NCI-H2029 treated with DMSO at 0.1 percent for 48 hours (cell line): ENCODE measurements around the gene RNFT1.
"Not testable (repeated sequence)": the region's sequence is repeated elsewhere in the genome, so short reads cannot be mapped to it uniquely, and the experiment has no call there.

Experiments
- DNase-seq: peaks from one replicate; lab custom pipeline; 2025; lab: John Stamatoyannopoulos, UW

Gene RNFT1

GRCh38 chr17:59964482-59965328, at the start of gene RNFT1:
Gene RNFT1 (minus strand): TSS chr17:59964740. CDS start chr17:59964663, 77 bp downstream.
- peak; percentile 44 for DNase-seq

- not testable (repeated sequence) for DNase-seq
Observed at GRCh38 chr17:60009326-60009725, 44.8 kb upstream of the RNFT1 start.

GRCh38 chr17:60008377-60008776, 43.8 kb upstream of the RNFT1 start:
- not testable (repeated sequence) for DNase-seq

- DNase-seq: no peak
Observed at GRCh38 chr17:60006160-60006559, 41.6 kb upstream of the RNFT1 start.

- DNase-seq: not testable (repeated sequence)
Observed at GRCh38 chr17:60004561-60004960, 40.0 kb upstream of the RNFT1 start.

- not testable (repeated sequence) for DNase-seq
Observed at GRCh38 chr17:60002405-60002804, 37.9 kb upstream of the RNFT1 start.

- DNase-seq: not testable (repeated sequence)
Observed at GRCh38 chr17:59996608-59997007, 32.1 kb upstream of the RNFT1 start.

- DNase-seq: not testable (repeated sequence)
Observed at GRCh38 chr17:59975166-59975565, 10.6 kb upstream of the RNFT1 start.

GRCh38 chr17:59973483-59973882, 8.9 kb upstream of the RNFT1 start:
- DNase-seq: not testable (repeated sequence)

- DNase-seq: no peak
Observed at GRCh38 chr17:59972778-59973177, 8.2 kb upstream of the RNFT1 start.

GRCh38 chr17:59971771-59972170, 7.2 kb upstream of the RNFT1 start:
- DNase-seq: not testable (repeated sequence)

GRCh38 chr17:59963738-59964481, 630 bp downstream of the RNFT1 start:
- peak; percentile 40 for DNase-seq

- no peak for DNase-seq
Observed at GRCh38 chr17:59962739-59963318, 1.7 kb downstream of the RNFT1 start.

- DNase-seq: not testable (repeated sequence)
Observed at GRCh38 chr17:59959574-59959973, 5.0 kb downstream of the RNFT1 start.

GRCh38 chr17:59954856-59955255, 9.7 kb downstream of the RNFT1 start:
- no peak for DNase-seq

- no peak for DNase-seq
Observed at GRCh38 chr17:59950049-59950448, 14.5 kb downstream of the RNFT1 start.

GRCh38 chr17:59947310-59947709, 17.2 kb downstream of the RNFT1 start:
- DNase-seq: not testable (repeated sequence)

- not testable (repeated sequence) for DNase-seq
Observed at GRCh38 chr17:59946433-59946832, 18.1 kb downstream of the RNFT1 start.

- no peak for DNase-seq
Observed at GRCh38 chr17:59941131-59941530, 23.4 kb downstream of the RNFT1 start.

- not testable (repeated sequence) for DNase-seq
Observed at GRCh38 chr17:59940697-59941096, 23.8 kb downstream of the RNFT1 start.

- DNase-seq: not testable (repeated sequence)
Observed at GRCh38 chr17:59933317-59933716, 31.2 kb downstream of the RNFT1 start.

GRCh38 chr17:59930768-59931167, 33.8 kb downstream of the RNFT1 start:
- not testable (repeated sequence) for DNase-seq
